ENCODE measurements around the gene SLC9A4. TPM values are rescaled to one million over a fixed set of nuclear protein-coding genes. Genes with fewer than 3 reads are reported as not detected.

The SLC9A4 gene, protein sequence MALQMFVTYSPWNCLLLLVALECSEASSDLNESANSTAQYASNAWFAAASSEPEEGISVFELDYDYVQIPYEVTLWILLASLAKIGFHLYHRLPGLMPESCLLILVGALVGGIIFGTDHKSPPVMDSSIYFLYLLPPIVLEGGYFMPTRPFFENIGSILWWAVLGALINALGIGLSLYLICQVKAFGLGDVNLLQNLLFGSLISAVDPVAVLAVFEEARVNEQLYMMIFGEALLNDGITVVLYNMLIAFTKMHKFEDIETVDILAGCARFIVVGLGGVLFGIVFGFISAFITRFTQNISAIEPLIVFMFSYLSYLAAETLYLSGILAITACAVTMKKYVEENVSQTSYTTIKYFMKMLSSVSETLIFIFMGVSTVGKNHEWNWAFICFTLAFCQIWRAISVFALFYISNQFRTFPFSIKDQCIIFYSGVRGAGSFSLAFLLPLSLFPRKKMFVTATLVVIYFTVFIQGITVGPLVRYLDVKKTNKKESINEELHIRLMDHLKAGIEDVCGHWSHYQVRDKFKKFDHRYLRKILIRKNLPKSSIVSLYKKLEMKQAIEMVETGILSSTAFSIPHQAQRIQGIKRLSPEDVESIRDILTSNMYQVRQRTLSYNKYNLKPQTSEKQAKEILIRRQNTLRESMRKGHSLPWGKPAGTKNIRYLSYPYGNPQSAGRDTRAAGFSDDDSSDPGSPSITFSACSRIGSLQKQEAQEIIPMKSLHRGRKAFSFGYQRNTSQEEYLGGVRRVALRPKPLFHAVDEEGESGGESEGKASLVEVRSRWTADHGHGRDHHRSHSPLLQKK
- polyA plus RNA-seq (ENCODE audit: insufficient read length in 4 of 4) = 10 to 100 TPM in 1 of 4 donors, 1 to 10 TPM in 3; 6.1 to 11.3 (median 7.9) TPM

GRCh38 chr2:102473020-102473419 is at the start of gene SLC9A4:
SLC9A4 (plus strand) TSS chr2:102473226; CDS start chr2:102473760, 534 bp downstream.
- peak; percentile 18 to 36 (median 24) for DNase-seq (ENCODE audit: low read depth in 4 of 4, low spot score in 3 of 4)

- no peak for DNase-seq (ENCODE audit: low read depth in 4 of 4, low spot score in 3 of 4)
Observed at GRCh38 chr2:102423368-102423767, 49.7 kb upstream of the SLC9A4 start.

DNA sequence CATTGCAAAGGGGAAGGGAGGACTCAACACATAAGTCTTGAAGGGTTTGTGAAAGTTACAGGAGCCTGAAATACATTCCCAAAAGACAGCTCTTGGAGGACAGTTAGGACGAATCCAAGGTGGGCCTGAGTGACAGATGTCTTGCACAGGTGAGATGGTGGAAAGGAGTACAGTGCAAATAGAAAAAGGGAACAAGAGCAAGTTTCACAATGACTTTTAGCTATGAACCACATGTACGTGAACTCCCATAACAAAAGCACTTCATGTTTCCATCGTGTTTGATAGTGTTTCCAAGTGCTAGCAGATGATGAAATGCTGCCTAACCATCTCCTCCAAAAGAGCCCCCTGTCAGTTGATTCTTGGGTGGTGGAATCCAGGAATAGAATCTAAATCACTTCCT is 48.3 kb upstream of the SLC9A4 start:
- no peak for DNase-seq (ENCODE audit: low read depth in 4 of 4, low spot score in 3 of 4)

DNA sequence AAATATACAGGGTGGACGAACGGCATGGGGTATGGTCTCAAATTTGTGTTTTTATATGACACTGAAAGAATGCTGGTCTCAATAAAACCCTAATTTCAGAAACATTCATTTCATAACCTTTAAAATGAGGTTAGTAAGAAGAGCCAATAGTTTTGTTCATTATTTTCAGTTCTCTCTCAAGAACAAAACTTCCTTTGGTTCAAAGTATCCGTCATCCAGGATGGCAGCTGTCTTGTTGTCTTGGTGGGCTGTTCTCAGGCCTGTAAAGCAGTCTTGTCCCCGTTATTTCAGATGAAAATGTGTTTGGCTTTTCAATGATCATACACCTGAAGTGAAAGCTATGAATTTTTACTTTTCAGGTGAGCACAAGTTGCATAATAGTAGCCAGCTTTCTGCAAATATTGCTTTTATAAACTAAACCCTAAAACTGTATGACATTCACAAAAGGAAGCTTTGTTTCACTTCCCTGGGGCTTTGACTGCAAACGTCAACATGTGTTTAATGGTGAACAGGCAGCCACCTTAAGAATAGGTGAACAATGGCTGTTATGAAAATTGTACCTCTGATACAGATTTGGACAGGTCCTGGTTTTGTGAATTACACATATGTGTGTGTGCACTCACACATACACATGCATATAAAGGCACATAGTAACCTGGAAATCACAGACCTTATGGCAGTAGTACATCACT is 47.4 kb upstream of the SLC9A4 start:
- DNase-seq (ENCODE audit: low read depth in 4 of 4, low spot score in 3 of 4) = no peak

DNA sequence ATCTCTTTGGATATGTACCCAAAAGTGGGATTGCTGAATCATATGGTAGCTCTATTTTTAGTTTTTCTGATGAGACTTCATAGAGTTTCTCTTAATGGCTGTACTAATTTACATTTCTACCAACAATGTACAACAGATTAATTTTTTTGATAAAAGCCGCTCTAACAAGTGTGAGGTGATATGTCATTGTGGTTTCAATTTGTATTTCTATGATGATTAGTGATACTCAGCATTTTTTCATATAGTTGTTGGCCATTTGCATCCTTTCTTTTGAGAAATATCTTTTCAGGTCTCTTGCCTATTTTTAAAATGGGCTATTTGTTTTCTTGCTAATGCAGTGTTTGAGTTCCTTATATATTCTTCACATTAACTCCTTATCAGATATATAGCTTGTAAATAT is 45.8 kb upstream of the SLC9A4 start:
- no peak for DNase-seq (ENCODE audit: low read depth in 4 of 4, low spot score in 3 of 4)

DNA sequence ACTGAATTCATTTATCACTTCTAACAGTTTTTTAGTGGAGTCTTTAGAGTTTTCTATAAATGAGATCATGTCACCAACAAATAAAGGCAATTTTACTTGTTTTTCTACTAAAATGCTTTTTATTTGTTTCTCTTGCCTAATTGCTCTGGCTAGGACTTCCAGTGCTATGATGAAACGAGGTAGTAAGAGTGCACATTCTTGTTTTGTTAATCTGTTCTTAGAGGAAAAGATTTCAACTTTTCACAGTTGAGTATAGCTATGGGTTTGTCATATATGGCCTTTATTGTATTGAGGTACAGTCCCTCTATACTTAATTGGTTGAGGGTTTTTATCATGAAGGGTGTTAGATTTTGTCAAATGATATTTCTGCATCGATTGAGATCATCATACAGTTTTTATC is 44.5 kb upstream of the SLC9A4 start:
- DNase-seq (ENCODE audit: low read depth in 4 of 4, low spot score in 3 of 4) = no peak

- DNase-seq (ENCODE audit: low read depth in 4 of 4, low spot score in 3 of 4) = no peak
Observed at GRCh38 chr2:102432386-102432785, 40.6 kb upstream of the SLC9A4 start.

GRCh38 chr2:102433973-102434654 is 38.9 kb upstream of the SLC9A4 start:
- DNase-seq (ENCODE audit: low read depth in 4 of 4, low spot score in 3 of 4) = no peak

DNA sequence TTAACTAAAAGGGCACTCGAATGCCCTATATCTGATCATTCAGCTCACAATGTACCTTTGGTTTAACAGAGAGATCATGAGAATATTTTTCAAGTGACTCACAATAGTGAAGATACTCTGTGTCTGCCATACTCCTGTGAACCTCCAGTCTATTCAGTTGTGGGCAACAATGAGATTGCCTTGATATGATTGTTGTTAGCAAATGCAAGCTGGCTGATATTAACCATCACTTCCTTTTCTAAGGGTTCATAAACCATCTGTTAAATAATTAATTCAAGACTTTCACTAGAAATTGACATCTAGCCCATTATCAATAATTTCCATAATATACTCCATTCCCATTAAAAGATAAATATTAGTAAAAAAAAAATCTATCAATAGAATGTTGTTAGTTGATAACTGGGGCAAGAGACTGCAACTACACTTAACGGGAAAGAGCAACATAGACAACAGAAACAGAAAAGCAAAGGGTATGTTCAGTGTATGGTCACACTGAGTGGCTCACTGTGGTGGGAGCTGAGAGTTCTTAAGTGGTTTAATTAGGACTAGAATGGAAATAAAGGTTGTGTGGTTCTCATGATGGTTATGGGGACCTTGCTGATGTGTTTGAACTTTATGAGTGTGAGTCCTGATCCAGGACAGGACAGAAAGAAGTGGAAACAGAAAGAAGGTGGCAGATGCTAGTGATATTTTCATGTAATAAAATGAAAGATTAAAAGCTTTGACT is 38.2 kb upstream of the SLC9A4 start:
- no peak for DNase-seq (ENCODE audit: low read depth in 4 of 4, low spot score in 3 of 4)

GRCh38 chr2:102435741-102436140 is 37.3 kb upstream of the SLC9A4 start:
- DNase-seq (ENCODE audit: low read depth in 4 of 4, low spot score in 3 of 4) = no peak

- no peak for DNase-seq (ENCODE audit: low read depth in 4 of 4, low spot score in 3 of 4)
Observed at GRCh38 chr2:102436323-102436722, 36.7 kb upstream of the SLC9A4 start.

- no peak for DNase-seq (ENCODE audit: low read depth in 4 of 4, low spot score in 3 of 4)
Observed at GRCh38 chr2:102437122-102437521, 35.9 kb upstream of the SLC9A4 start.

DNA sequence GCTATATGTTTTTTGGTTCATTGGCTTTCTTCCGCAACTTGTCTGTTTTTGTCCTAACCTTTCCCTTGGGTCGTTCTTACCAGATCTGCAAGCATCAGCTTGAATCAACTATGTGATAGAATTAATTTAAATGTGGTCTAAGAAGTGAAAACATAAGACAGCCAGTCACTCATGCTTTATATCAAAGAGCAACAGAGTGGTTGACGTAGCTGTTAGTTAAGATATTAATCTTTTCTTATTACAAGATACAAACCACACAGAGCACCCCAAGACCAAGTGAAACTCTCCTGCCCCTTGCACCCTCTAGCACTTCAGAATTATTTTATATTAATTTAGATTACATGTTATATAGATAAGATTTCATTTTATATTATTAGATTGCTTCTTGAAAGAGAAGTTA is 34.9 kb upstream of the SLC9A4 start:
- DNase-seq (ENCODE audit: low read depth in 4 of 4, low spot score in 3 of 4) = no peak

GRCh38 chr2:102438578-102438977 is 34.4 kb upstream of the SLC9A4 start:
- DNase-seq (ENCODE audit: low read depth in 4 of 4, low spot score in 3 of 4) = no peak

- no peak for DNase-seq (ENCODE audit: low read depth in 4 of 4, low spot score in 3 of 4)
Observed at GRCh38 chr2:102439065-102439695, 33.8 kb upstream of the SLC9A4 start.

DNA sequence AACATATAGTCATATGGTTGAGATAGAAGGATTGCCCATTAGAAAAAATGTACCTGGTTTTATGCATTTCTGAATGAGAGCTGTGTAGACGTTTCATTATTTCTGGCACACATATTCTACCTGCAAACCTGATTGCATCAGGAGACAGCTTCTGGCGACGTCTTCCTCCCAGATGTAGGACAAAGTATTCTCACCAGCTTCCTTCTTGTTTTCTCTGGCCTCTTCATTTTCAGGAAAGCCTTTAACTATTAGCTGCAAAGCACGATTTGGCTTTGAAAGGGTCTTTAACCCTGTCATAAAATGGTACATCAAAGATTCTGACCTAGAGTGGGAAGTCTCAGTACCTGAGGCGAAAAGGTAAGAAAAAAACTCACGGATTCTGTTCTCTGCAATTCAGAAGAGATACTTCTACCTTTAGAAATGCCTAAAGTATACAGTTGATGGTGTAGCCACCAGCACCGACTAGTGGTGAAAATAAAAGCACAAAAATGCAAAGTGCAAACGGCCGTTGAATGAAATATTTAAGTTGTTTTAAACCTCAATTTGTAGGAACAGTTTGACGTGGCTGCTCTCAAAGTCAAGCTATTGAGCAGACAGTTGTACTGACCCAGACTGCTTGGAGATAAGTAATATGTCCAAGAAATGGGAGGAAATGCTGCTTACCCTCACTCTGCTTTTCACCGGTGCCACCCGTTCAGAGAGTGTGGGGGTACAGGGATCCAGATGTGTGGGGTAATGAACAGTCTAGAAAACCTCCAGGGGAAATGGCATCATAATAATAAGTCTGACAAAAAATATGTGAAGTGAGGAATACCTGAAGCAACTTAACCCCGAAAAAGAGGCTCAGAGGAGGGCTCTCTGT is 29.8 kb upstream of the SLC9A4 start:
- DNase-seq (ENCODE audit: low read depth in 4 of 4, low spot score in 3 of 4) = peak; percentile 10 to 12 (median 12)

- DNase-seq (ENCODE audit: low read depth in 4 of 4, low spot score in 3 of 4) = no peak
Observed at GRCh38 chr2:102444233-102444632, 28.8 kb upstream of the SLC9A4 start.

DNA sequence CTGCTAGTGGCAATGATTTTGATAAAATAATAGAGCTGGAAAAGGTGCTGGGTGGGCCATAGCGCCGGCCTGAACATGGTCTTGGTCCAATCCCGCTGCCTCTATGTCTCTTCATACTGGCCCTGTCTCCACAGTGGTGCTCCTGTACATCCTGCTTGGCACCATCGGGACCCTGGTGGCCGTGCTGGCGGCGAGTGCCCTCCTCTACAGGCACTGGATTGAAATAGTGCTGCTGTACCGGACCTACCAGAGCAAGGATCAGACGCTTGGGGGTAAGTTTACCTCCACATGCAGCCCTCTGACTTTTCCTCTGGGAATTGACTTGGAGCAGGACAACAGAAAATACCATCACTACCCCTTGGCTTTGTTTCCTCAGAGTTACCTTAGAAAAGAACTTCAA is 26.1 kb upstream of the SLC9A4 start:
- DNase-seq (ENCODE audit: low read depth in 4 of 4, low spot score in 3 of 4) = no peak

Data from right renal pelvis (tissue), 4 donors.